GM12878 (cell line): Measurements from ENCODE around the gene ITGA4. TPM values are rescaled to one million over a fixed set of nuclear protein-coding genes. Genes with fewer than 3 reads are reported as not detected.
A peak's percentile ranks its signal among the peaks of the same experiment; 100 is the strongest.

Source experiments
- BCL3 ChIP-seq: IDR thresholded peaks from 2 replicates; pipeline ENCODE4 v1.6.1; 2011; ENCODE audit warnings: borderline replicate concordance, low read depth, mild to moderate bottlenecking, moderate library complexity, low read length; ENCODE audit not compliant: insufficient read depth, poor library complexity, severe bottlenecking
- BHLHE40 ChIP-seq, 2 experiments: fragments of 450-650 bp in 1 of 2; IDR thresholded peaks; 2 replicates each; pipeline ENCODE4 v1.6.1; 2011 to 2017; ENCODE audit warnings: low read depth in 2 of 2, borderline replicate concordance in 1 of 2, improper control_type of control experiment in 1 of 2, low read length in 1 of 2, mild to moderate bottlenecking in 1 of 2
- CBX5 ChIP-seq: sonication (generic); IDR thresholded peaks from 2 replicates; pipeline ENCODE4 v1.6.1; 2016; ENCODE audit warnings: low read depth, moderate library complexity, mild to moderate bottlenecking, inconsistent platforms
- CHD4 ChIP-seq: fragments of 200-600 bp; sonication (generic); IDR thresholded peaks from 2 replicates; pipeline ENCODE4 v1.6.1; 2016; ENCODE audit warnings: mild to moderate bottlenecking
- CREB1 ChIP-seq: IDR thresholded peaks from 2 replicates; pipeline ENCODE4 v1.6.1; 2012; ENCODE audit warnings: low read depth, mild to moderate bottlenecking, inconsistent platforms
- GABPA ChIP-seq: IDR thresholded peaks from 2 replicates; pipeline ENCODE4 v1.6.1; 2014; ENCODE audit warnings: antibody characterized with exemption, low read depth, mild to moderate bottlenecking, inconsistent platforms
- HDAC6 ChIP-seq: fragments of 200-600 bp; sonication (generic); IDR thresholded peaks from one replicate; pipeline ENCODE4 v1.8.0; 2017; ENCODE audit warnings: antibody characterized with exemption; ENCODE audit not compliant: unreplicated experiment
- HDGF ChIP-seq: fragments of 450-650 bp; IDR thresholded peaks from 2 replicates; pipeline ENCODE4 v1.6.1; 2016; ENCODE audit warnings: antibody characterized with exemption
- IKZF1 ChIP-seq: fragments of 450-650 bp; conservative IDR thresholded peaks from 2 replicates; pipeline ENCODE4 v1.6.1; 2017; ENCODE audit warnings: antibody characterized with exemption, mild to moderate bottlenecking
- IRF4 ChIP-seq: IDR thresholded peaks from 2 replicates; pipeline ENCODE4 v1.6.1; 2011; ENCODE audit warnings: low read depth, low read length
- JUNB ChIP-seq: IDR thresholded peaks from 2 replicates; pipeline ENCODE4 v1.6.1; 2016; ENCODE audit warnings: antibody characterized with exemption, mild to moderate bottlenecking
- NR2F1 ChIP-seq: fragments of 450-650 bp; conservative IDR thresholded peaks from 2 replicates; pipeline ENCODE4 v1.6.1; 2017; ENCODE audit warnings: mild to moderate bottlenecking
- PAX8 ChIP-seq: fragments of 450-650 bp; IDR thresholded peaks from 2 replicates; pipeline ENCODE4 v1.6.1; 2017; ENCODE audit warnings: mild to moderate bottlenecking, moderate library complexity
- PKNOX1 ChIP-seq: fragments of 450-650 bp; IDR thresholded peaks from 2 replicates; pipeline ENCODE4 v1.6.1; 2016; ENCODE audit warnings: mild to moderate bottlenecking
- RCOR1 ChIP-seq: conservative IDR thresholded peaks from 2 replicates; pipeline ENCODE4 v1.6.1; 2012; ENCODE audit warnings: low read depth, low read length, improper control_type of control experiment
- RUNX3 ChIP-seq: IDR thresholded peaks from 2 replicates; pipeline ENCODE4 v1.6.1; 2012; ENCODE audit warnings: low read length, inconsistent platforms
- SRF ChIP-seq, 2 experiments: IDR thresholded peaks; 2 replicates each; pipeline ENCODE4 v1.6.1; 2011; ENCODE audit warnings: low read depth in 2 of 2, low read length in 2 of 2, mild to moderate bottlenecking in 1 of 2, moderate library complexity in 1 of 2
- STAT1 ChIP-seq: fragments of 450-650 bp; conservative IDR thresholded peaks from 2 replicates; pipeline ENCODE4 v1.6.1; 2014; ENCODE audit warnings: antibody characterized with exemption, mild to moderate bottlenecking
- SUZ12 ChIP-seq: fragments of 200-600 bp; sonication (generic); IDR thresholded peaks from one replicate; pipeline ENCODE4 v1.6.1; 2018; ENCODE audit warnings: antibody characterized with exemption, mild to moderate bottlenecking; ENCODE audit not compliant: unreplicated experiment
- ZBED1 ChIP-seq: IDR thresholded peaks from 2 replicates; pipeline ENCODE4 v1.6.1; 2016; ENCODE audit warnings: borderline replicate concordance
- ZBTB33 ChIP-seq: fragments of 450-650 bp; IDR thresholded peaks from 2 replicates; pipeline ENCODE4 v1.6.1; 2017; ENCODE audit warnings: mild to moderate bottlenecking
- polyA plus RNA-seq, 11 experiments: library from polyadenylated mRNA; depleted of rRNA in 4 of 11; unstranded in 6 of 11; stranded (reverse) in 5 of 11; fragments of >200 nt; fragmentation: Nextera tagmentation in 4 of 11; fragmentation: Illumina TruSeq in 1 of 11; extraction: Ambion mirVana in 4 of 11; extraction: Trizol in 1 of 11; gene quantifications; 1 replicate in 1 of 11; 2 replicates in 10 of 11; pipeline versions ENCODE4 v1.2.1 to v1.2.3, GENCODE V29; 2011 to 2016; ENCODE audit warnings: inconsistent platforms in 2 of 11, missing spikeins in 2 of 11, low read depth in 1 of 11
- total RNA-seq, 4 experiments: library from RNA; depleted of rRNA in 3 of 4; stranded (reverse); fragments of >200 nt in 3 of 4; fragmentation: Illumina TruSeq in 1 of 4; extraction: Trizol in 1 of 4; gene quantifications; 2 replicates each; pipeline versions ENCODE4 v1.2.1 to v1.2.3, GENCODE V29; 2013 to 2021
- TF ChIP-seq, protein P1 (sequence below): IDR thresholded peaks from 2 replicates; pipeline ENCODE4 v1.6.1; 2012; ENCODE audit warnings: low read depth, low read length, improper control_type of control experiment
- TF ChIP-seq, protein P2 (sequence below): IDR thresholded peaks from 2 replicates; pipeline ENCODE4 v1.6.1; 2011; ENCODE audit warnings: mild to moderate bottlenecking, low read depth, low read length, moderate library complexity; ENCODE audit not compliant: insufficient replicate concordance
- TF ChIP-seq, protein P3 (sequence below): fragments of 450-650 bp; IDR thresholded peaks from 2 replicates; pipeline ENCODE4 v1.6.1; 2017; ENCODE audit warnings: borderline replicate concordance

The ITGA4 gene
- total and polyA plus RNA-seq, 10 of the 15 experiments (the other 5 are each of a cell fraction or from before 2014, with no cell fraction given): 12.4 to 87.9 (median 63.5) TPM

GRCh38 chr2:181457121-181457740 lies at the start of gene ITGA4 (continued):
- TF ChIP-seq, protein P1, sequence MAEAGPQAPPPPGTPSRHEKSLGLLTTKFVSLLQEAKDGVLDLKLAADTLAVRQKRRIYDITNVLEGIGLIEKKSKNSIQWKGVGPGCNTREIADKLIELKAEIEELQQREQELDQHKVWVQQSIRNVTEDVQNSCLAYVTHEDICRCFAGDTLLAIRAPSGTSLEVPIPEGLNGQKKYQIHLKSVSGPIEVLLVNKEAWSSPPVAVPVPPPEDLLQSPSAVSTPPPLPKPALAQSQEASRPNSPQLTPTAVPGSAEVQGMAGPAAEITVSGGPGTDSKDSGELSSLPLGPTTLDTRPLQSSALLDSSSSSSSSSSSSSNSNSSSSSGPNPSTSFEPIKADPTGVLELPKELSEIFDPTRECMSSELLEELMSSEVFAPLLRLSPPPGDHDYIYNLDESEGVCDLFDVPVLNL: no peak
- TF ChIP-seq PAX8 (no peak), RUNX3 (no peak), IKZF1 (peak; percentile 68; the same call in 1 of the 2 replicates), CREB1 (peak; percentile 65), ZBED1 (no peak), PKNOX1 (no peak), RCOR1 (no peak), JUNB (no peak), HDGF (no peak), CHD4 (no peak), STAT1 (no peak; the same call in 1 of the 2 replicates), SUZ12 (no peak), IRF4 (0 out of 2 replicates have a peak, but pooled peaks have one; percentile 14), NR2F1 (no peak), BHLHE40 (IDR thresholded peaks at IDR 0.05; ENCODE audit: borderline replicate concordance in 1 of 2, low read depth in 2 of 2, low read length in 1 of 2) (peak; percentile 27 to 67; a peak in 3 of 4 replicates), BCL3 (peak; percentile 4), CBX5 (peak; percentile 79; the same call in 1 of the 2 replicates), GABPA (no peak), SRF (IDR thresholded peaks at IDR 0.05; ENCODE audit: low read depth in 2 of 2, low read length in 2 of 2) (no peak; a peak in 1 of 4 replicates), HDAC6 (no peak), ZBTB33 (no peak)
- TF ChIP-seq, protein P2, sequence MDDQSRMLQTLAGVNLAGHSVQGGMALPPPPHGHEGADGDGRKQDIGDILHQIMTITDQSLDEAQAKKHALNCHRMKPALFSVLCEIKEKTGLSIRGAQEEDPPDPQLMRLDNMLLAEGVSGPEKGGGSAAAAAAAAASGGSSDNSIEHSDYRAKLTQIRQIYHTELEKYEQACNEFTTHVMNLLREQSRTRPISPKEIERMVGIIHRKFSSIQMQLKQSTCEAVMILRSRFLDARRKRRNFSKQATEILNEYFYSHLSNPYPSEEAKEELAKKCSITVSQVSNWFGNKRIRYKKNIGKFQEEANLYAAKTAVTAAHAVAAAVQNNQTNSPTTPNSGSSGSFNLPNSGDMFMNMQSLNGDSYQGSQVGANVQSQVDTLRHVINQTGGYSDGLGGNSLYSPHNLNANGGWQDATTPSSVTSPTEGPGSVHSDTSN: no peak
- TF ChIP-seq, protein P3, sequence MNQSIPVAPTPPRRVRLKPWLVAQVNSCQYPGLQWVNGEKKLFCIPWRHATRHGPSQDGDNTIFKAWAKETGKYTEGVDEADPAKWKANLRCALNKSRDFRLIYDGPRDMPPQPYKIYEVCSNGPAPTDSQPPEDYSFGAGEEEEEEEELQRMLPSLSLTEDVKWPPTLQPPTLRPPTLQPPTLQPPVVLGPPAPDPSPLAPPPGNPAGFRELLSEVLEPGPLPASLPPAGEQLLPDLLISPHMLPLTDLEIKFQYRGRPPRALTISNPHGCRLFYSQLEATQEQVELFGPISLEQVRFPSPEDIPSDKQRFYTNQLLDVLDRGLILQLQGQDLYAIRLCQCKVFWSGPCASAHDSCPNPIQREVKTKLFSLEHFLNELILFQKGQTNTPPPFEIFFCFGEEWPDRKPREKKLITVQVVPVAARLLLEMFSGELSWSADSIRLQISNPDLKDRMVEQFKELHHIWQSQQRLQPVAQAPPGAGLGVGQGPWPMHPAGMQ: no peak
